ENCODE results near the gene ARHGEF4.

The ARHGEF4 gene

GRCh38 chr2:131039908-131040660, 203.4 kb downstream of the ARHGEF4 start:
- no peak for DNase-seq (ENCODE audit: low read depth)
- Histone ChIP-seq H3K4me3 (ENCODE audit: low read length) (no peak overlapping the region), H3K9ac (ENCODE audit: low read length) (no peak overlapping the region), H3K4me1 (ENCODE audit: control insufficient read depth, insufficient read depth, low read length) (peaks cover 9% of the 10 kb centered on the region), H3K9me3 (ENCODE audit: control insufficient read depth, low read length) (no peaks in the 10 kb centered on the region), H3K36me3 (ENCODE audit: control insufficient read depth, insufficient read depth, low read length, severe bottlenecking) (peaks cover 9% of the 10 kb centered on the region), H3K27me3 (replicated peaks; ENCODE audit: control insufficient read depth, insufficient read depth, low read length) (no peaks in the 10 kb centered on the region)

GRCh38 chr2:131040661-131041401, 204.1 kb downstream of the ARHGEF4 start:
- Histone ChIP-seq H3K27me3 (replicated peaks; ENCODE audit: control insufficient read depth, insufficient read depth, low read length) (no peaks in the 10 kb centered on the region), H3K36me3 (ENCODE audit: control insufficient read depth, insufficient read depth, low read length, severe bottlenecking) (peaks cover 9% of the 10 kb centered on the region), H3K4me3 (ENCODE audit: low read length) (no peak overlapping the region), H3K9ac (ENCODE audit: low read length) (no peak overlapping the region), H3K4me1 (ENCODE audit: control insufficient read depth, insufficient read depth, low read length) (peaks cover 4% of the 10 kb centered on the region), H3K9me3 (ENCODE audit: control insufficient read depth, low read length) (no peaks in the 10 kb centered on the region)
- no peak for DNase-seq (ENCODE audit: low read depth)

GRCh38 chr2:131041402-131042147, 204.9 kb downstream of the ARHGEF4 start:
- DNase-seq (ENCODE audit: low read depth), result no peak
- H3K4me1 ChIP-seq (ENCODE audit: control insufficient read depth, insufficient read depth, low read length), result peaks cover 2% of the 10 kb centered on the region
- H3K4me3 ChIP-seq (ENCODE audit: low read length), result no peak overlapping the region
- H3K36me3 ChIP-seq (ENCODE audit: control insufficient read depth, insufficient read depth, low read length, severe bottlenecking), result peaks cover 13% of the 10 kb centered on the region
- no peaks in the 10 kb centered on the region for H3K9me3 ChIP-seq (ENCODE audit: control insufficient read depth, low read length)
- H3K9ac ChIP-seq (ENCODE audit: low read length), result no peak overlapping the region
- no peaks in the 10 kb centered on the region for H3K27me3 ChIP-seq (replicated peaks; ENCODE audit: control insufficient read depth, insufficient read depth, low read length)

GRCh38 chr2:131042148-131042775, 205.5 kb downstream of the ARHGEF4 start:
- H3K4me1 ChIP-seq (ENCODE audit: control insufficient read depth, insufficient read depth, low read length), result peaks cover 2% of the 10 kb centered on the region
- peaks cover 20% of the 10 kb centered on the region for H3K36me3 ChIP-seq (ENCODE audit: control insufficient read depth, insufficient read depth, low read length, severe bottlenecking)
- H3K27me3 ChIP-seq (replicated peaks; ENCODE audit: control insufficient read depth, insufficient read depth, low read length), result no peaks in the 10 kb centered on the region
- no peak for DNase-seq (ENCODE audit: low read depth)
- no peaks in the 10 kb centered on the region for H3K9me3 ChIP-seq (ENCODE audit: control insufficient read depth, low read length)
- no peak overlapping the region for H3K9ac ChIP-seq (ENCODE audit: low read length)
- no peak overlapping the region for H3K4me3 ChIP-seq (ENCODE audit: low read length)

GRCh38 chr2:131043199-131044074, 206.7 kb downstream of the ARHGEF4 start:
- no peak overlapping the region for H3K4me3 ChIP-seq (ENCODE audit: low read length)
- H3K9ac ChIP-seq (ENCODE audit: low read length), result no peak overlapping the region
- H3K4me1 ChIP-seq (ENCODE audit: control insufficient read depth, insufficient read depth, low read length), result peaks cover 2% of the 10 kb centered on the region
- peaks cover 30% of the 10 kb centered on the region for H3K36me3 ChIP-seq (ENCODE audit: control insufficient read depth, insufficient read depth, low read length, severe bottlenecking)
- no peaks in the 10 kb centered on the region for H3K9me3 ChIP-seq (ENCODE audit: control insufficient read depth, low read length)
- no peak for DNase-seq (ENCODE audit: low read depth)
- H3K27me3 ChIP-seq (replicated peaks; ENCODE audit: control insufficient read depth, insufficient read depth, low read length), result no peaks in the 10 kb centered on the region

- Histone ChIP-seq H3K4me1 (ENCODE audit: control insufficient read depth, insufficient read depth, low read length) (peaks cover 2% of the 10 kb centered on the region), H3K36me3 (ENCODE audit: control insufficient read depth, insufficient read depth, low read length, severe bottlenecking) (peaks cover 38% of the 10 kb centered on the region), H3K9ac (ENCODE audit: low read length) (no peak overlapping the region), H3K27me3 (replicated peaks; ENCODE audit: control insufficient read depth, insufficient read depth, low read length) (no peaks in the 10 kb centered on the region), H3K9me3 (ENCODE audit: control insufficient read depth, low read length) (no peaks in the 10 kb centered on the region), H3K4me3 (ENCODE audit: low read length) (no peak overlapping the region)
- no peak for DNase-seq (ENCODE audit: low read depth)
These were observed 207.5 kb downstream of the ARHGEF4 start for GRCh38 chr2:131044075-131044756.

GRCh38 chr2:131044757-131045150, 208.0 kb downstream of the ARHGEF4 start:
- no peak for DNase-seq (ENCODE audit: low read depth)
- Histone ChIP-seq H3K9ac (ENCODE audit: low read length) (no peak overlapping the region), H3K27me3 (replicated peaks; ENCODE audit: control insufficient read depth, insufficient read depth, low read length) (no peaks in the 10 kb centered on the region), H3K36me3 (ENCODE audit: control insufficient read depth, insufficient read depth, low read length, severe bottlenecking) (peaks cover 43% of the 10 kb centered on the region), H3K4me1 (ENCODE audit: control insufficient read depth, insufficient read depth, low read length) (peaks cover 2% of the 10 kb centered on the region), H3K9me3 (ENCODE audit: control insufficient read depth, low read length) (no peaks in the 10 kb centered on the region), H3K4me3 (ENCODE audit: low read length) (no peak overlapping the region)

- Histone ChIP-seq H3K4me1 (ENCODE audit: control insufficient read depth, insufficient read depth, low read length) (peaks cover 2% of the 10 kb centered on the region), H3K36me3 (ENCODE audit: control insufficient read depth, insufficient read depth, low read length, severe bottlenecking) (peaks cover 50% of the 10 kb centered on the region)
These were observed 208.7 kb downstream of the ARHGEF4 start for GRCh38 chr2:131045286-131046027.

GRCh38 chr2:131046028-131046917, 209.6 kb downstream of the ARHGEF4 start:
- H3K36me3 ChIP-seq (ENCODE audit: control insufficient read depth, insufficient read depth, low read length, severe bottlenecking), result peaks cover 54% of the 10 kb centered on the region
- no peak for DNase-seq (ENCODE audit: low read depth)
- peaks cover 2% of the 10 kb centered on the region for H3K4me1 ChIP-seq (ENCODE audit: control insufficient read depth, insufficient read depth, low read length)
- no peak overlapping the region for H3K4me3 ChIP-seq (ENCODE audit: low read length)
- H3K9me3 ChIP-seq (ENCODE audit: control insufficient read depth, low read length), result no peaks in the 10 kb centered on the region
- no peaks in the 10 kb centered on the region for H3K27me3 ChIP-seq (replicated peaks; ENCODE audit: control insufficient read depth, insufficient read depth, low read length)
- no peak overlapping the region for H3K9ac ChIP-seq (ENCODE audit: low read length)

More at GRCh38 chr2:131045286-131046027, 208.7 kb downstream of the ARHGEF4 start:
- no peaks in the 10 kb centered on the region for H3K27me3 ChIP-seq (replicated peaks; ENCODE audit: control insufficient read depth, insufficient read depth, low read length)
- DNase-seq (ENCODE audit: low read depth), result no peak
- no peaks in the 10 kb centered on the region for H3K9me3 ChIP-seq (ENCODE audit: control insufficient read depth, low read length)
- no peak overlapping the region for H3K9ac ChIP-seq (ENCODE audit: low read length)
- H3K4me3 ChIP-seq (ENCODE audit: low read length), result no peak overlapping the region
